ENCODE results near the gene ESRP2. TPM values are rescaled to one million over a fixed set of nuclear protein-coding genes. Genes with fewer than 3 reads are reported as not detected.
A peak's percentile ranks its signal among the peaks of the same experiment; 100 is the strongest.

The ESRP2 gene
- total and polyA plus RNA-seq, 12 donors, result 0.07 to 1.0 (median 0.44) TPM

DNA sequence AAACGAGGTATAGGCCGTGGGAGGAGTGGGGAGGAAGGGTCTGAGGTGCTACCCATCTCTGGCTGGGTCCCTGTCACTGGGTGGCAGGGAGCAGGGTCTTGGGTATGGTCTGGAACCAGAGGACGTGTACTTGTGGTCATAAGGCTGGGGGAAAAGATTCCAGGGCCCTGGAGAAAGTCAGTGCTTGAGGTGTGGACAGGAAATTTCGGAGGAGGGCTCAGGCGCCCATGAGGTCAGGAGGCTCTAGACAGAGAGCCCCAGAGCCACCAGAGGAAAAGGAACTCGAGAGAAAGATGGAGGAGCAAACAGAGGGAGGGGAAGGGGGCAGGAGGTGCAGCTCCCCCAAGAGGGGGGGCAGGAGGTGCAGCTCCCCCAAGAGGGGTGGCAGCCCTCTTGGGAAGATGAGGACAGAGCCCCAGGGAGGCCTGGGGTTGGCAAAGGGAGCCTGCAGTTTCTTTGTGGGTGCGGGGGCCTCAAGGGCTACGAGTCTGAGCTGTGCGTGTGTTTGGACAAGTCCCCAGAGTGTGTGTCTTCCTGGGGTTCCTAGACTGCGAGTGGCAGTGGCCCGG is 27.7 kb upstream of the ESRP2 start:
- no peak for DNase-seq
- 33 to 36% methylated on average over 11 of the region's 11 CpGs for WGBS, 2 donors
- TF ChIP-seq, protein P1, sequence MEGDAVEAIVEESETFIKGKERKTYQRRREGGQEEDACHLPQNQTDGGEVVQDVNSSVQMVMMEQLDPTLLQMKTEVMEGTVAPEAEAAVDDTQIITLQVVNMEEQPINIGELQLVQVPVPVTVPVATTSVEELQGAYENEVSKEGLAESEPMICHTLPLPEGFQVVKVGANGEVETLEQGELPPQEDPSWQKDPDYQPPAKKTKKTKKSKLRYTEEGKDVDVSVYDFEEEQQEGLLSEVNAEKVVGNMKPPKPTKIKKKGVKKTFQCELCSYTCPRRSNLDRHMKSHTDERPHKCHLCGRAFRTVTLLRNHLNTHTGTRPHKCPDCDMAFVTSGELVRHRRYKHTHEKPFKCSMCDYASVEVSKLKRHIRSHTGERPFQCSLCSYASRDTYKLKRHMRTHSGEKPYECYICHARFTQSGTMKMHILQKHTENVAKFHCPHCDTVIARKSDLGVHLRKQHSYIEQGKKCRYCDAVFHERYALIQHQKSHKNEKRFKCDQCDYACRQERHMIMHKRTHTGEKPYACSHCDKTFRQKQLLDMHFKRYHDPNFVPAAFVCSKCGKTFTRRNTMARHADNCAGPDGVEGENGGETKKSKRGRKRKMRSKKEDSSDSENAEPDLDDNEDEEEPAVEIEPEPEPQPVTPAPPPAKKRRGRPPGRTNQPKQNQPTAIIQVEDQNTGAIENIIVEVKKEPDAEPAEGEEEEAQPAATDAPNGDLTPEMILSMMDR (IDR thresholded peaks at IDR 0.05), result no peak

DNA sequence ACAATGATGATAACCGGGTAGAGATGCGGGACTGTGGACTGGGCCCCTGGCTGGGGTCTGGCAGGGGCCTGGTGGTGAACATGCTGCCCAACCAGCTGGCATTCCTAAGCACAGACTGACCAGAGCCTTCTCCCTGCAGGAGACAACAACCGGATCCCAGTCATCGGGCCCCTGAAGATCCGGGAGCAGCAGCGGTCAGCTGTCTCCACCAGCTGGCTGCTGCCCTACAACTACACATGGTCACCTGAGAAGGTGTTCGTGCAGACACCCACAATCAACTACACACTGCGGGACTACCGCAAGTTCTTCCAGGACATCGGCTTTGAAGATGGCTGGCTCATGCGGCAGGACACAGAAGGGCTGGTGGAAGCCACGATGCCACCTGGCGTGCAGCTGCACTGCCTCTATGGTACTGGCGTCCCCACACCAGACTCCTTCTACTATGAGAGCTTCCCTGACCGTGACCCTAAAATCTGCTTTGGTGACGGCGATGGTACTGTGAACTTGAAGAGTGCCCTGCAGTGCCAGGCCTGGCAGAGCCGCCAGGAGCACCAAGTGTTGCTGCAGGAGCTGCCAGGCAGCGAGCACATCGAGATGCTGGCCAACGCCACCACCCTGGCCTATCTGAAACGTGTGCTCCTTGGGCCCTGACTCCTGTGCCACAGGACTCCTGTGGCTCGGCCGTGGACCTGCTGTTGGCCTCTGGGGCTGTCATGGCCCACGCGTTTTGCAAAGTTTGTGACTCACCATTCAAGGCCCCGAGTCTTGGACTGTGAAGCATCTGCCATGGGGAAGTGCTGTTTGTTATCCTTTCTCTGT is 23.3 kb upstream of the ESRP2 start:
- intact Hi-C loops (cut with DNase I), result loop anchor here in 1 of 10 donors (10.0 kb wide), 1 partner anchor 256 kb away; no protein-coding TSS in a partner anchor
- TF ChIP-seq, protein P1 (IDR thresholded peaks at IDR 0.05), result no peak
- DNase-seq (no peak), ATAC-seq (peak in 4 of 8 donors; percentile 1 to 29 (median 13))
- H3K27ac ChIP-seq, result peak overlapping the region in 9 of 10 donors; percentile 10 to 80 (median 70)
- 77 to 80% methylated on average over 27 of the region's 27 CpGs for WGBS, 2 donors
- no peak overlapping the region for H3K4me3 ChIP-seq
- peaks cover 5 to 83% (median 33%) of the 10 kb centered on the region in 9 donors for H3K4me1 ChIP-seq
- no peaks in the 10 kb centered on the region for H3K9me3 ChIP-seq
- no peaks in the 10 kb centered on the region for H3K27me3 ChIP-seq
- H3K36me3 ChIP-seq, result peaks cover 0 to 67% (median 29%) of the 10 kb centered on the region in 9 donors

More for the DNA sequence above, 27.7 kb upstream of the ESRP2 start:
- no peak for ATAC-seq
- H3K4me3 ChIP-seq, result peak overlapping the region; percentile 67 to 98 (median 92)
- peak overlapping the region; percentile 96 to 99 (median 98) for H3K27ac ChIP-seq
- peaks cover 0 to 32% (median 11%) of the 10 kb centered on the region in 9 donors for H3K36me3 ChIP-seq
- peaks cover 4 to 85% (median 41%) of the 10 kb centered on the region in 9 donors for H3K4me1 ChIP-seq
- intact Hi-C loops (cut with DNase I), result loop anchor here in 9 of 10 donors (1.0 to 5.0 kb wide), 7 partner anchors 21 to 65 kb away; partner anchors contain the start of genes PRMT7 (in 7 of the 9) and SLC7A6OS (in 7 of the 9)
- no peaks in the 10 kb centered on the region for H3K9me3 ChIP-seq
- no peaks in the 10 kb centered on the region for H3K27me3 ChIP-seq

DNA sequence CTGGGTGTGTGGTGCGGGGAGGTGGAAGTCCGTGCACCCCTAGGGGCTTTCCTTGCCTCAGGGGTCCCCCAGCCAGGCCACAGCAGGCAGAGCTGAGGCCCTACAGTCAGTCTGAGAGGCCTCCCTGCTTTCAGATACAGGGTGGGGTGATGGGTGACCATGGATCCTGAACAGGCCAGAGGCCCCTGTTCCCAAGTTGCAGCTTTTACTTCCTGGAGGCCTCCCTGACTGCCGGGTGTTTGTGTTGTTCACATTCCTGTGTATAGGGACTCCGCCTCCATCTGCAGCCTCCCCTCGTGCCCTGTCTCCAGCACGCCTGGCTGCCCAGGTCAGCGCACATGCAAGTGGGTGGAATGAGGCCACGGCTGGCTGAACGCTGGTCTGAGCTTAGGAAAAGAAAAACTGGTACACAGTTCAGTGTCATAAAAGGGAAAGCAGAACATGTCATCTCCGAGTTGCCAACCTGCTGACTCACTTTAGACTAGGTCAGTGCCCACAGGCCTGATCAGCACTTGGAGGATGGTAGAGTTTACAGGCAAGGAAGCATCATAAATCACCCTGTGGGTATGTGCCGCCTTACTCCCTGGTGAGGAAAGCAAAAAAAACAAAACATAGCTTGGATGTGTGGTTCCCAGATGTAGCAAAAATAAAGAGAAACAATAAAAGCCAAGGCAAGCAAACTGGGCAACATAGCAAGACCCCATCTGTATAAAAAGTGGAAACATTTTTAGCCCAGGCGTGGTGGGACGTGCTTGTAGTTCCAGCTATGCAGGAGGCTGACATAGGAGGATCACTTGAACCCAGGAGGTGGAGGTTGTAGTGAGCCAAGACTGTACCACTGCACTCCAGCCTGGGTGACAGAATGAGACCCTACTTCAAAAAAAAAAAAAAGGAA is 22.2 kb upstream of the ESRP2 start:
- peaks cover 0 to 77% (median 37%) of the 10 kb centered on the region in 9 donors for H3K36me3 ChIP-seq
- WGBS, 2 donors, result 66 to 72% methylated on average over 13 of the region's 13 CpGs
- peaks cover 5 to 85% (median 32%) of the 10 kb centered on the region in 9 donors for H3K4me1 ChIP-seq
- no peaks in the 10 kb centered on the region for H3K27me3 ChIP-seq
- H3K9me3 ChIP-seq, result no peaks in the 10 kb centered on the region
- TF ChIP-seq, protein P1 (IDR thresholded peaks at IDR 0.05), result no peak
- DNase-seq, result no peak
- H3K27ac ChIP-seq, result peak overlapping the region; percentile 43 to 80 (median 71)
- no peak overlapping the region for H3K4me3 ChIP-seq
- ATAC-seq, result peak; percentile 21 to 71 (median 41)
- intact Hi-C loops (cut with DNase I), result loop anchor here in 1 of 10 donors (10.0 kb wide), 1 partner anchor 257 kb away; no protein-coding TSS in a partner anchor

All from heart right ventricle (tissue), 16 donors.